Measurements from ENCODE around the gene NAALADL2. TPM values are rescaled to one million over a fixed set of nuclear protein-coding genes. Genes with fewer than 3 reads are reported as not detected.
A peak's percentile ranks its signal among the peaks of the same experiment; 100 is the strongest.

Gene NAALADL2
- 0.34 TPM in 1 of 2 replicates, not detected in the other for total RNA-seq (2016; rRNA removed; fragmentation: Illumina TruSeq; extraction: Trizol)
- 0.44 TPM in 1 of 2 replicates, not detected in the other for total RNA-seq (2016; cell fraction: cytosol; rRNA removed; fragmentation: Illumina TruSeq; extraction: Trizol; ENCODE audit: low read depth)
- total RNA-seq (2016; cell fraction: insoluble cytoplasmic fraction; rRNA removed; fragmentation: Illumina TruSeq; extraction: Trizol), result 0.30 TPM in 1 of 2 replicates, not detected in the other
- 0.09 TPM in 1 of 2 replicates, not detected in the other for total RNA-seq (2016; cell fraction: membrane; rRNA removed; fragmentation: Illumina TruSeq; extraction: Trizol)
- 1.3 TPM in 1 of 2 replicates, not detected in the other for total RNA-seq (2016; cell fraction: nucleus; rRNA removed; fragmentation: Illumina TruSeq; extraction: Trizol)
- polyA plus RNA-seq (2011; rRNA removed), result 0.08 TPM in 2 replicates
- 0.01 TPM in 1 of 2 replicates, not detected in the other for polyA plus RNA-seq (2011; cell fraction: cytosol; rRNA removed)
- polyA plus RNA-seq (2011; cell fraction: nucleus; rRNA removed), result 3.5 TPM in 1 of 2 replicates, not detected in the other
- not detected in 2 replicates for polyA plus RNA-seq (2012)
- polyA plus RNA-seq (2016; cell fraction: cytosol; fragmentation: Illumina TruSeq; extraction: Trizol; ENCODE audit: low read depth), result not detected in 2 replicates
- polyA plus RNA-seq (2016; cell fraction: insoluble cytoplasmic fraction; fragmentation: Illumina TruSeq; extraction: Trizol; ENCODE audit: low read depth), result not detected in 2 replicates
- polyA plus RNA-seq (2016; cell fraction: membrane; fragmentation: Illumina TruSeq; extraction: Trizol; ENCODE audit: low read depth), result not detected in 2 replicates
- polyA plus RNA-seq (2016; cell fraction: nucleus; fragmentation: Illumina TruSeq; extraction: Trizol; ENCODE audit: insufficient read depth, low read depth), result not detected in 2 replicates
- polyA minus RNA-seq (2011; rRNA and poly(A)+ RNA removed; ENCODE audit: low replicate concordance), result 0.20 and 0.28 TPM in 2 replicates
- polyA minus RNA-seq (2011; cell fraction: cytosol; rRNA and poly(A)+ RNA removed), result not detected in 2 replicates
- 1.5 and 4.2 TPM in 2 replicates for polyA minus RNA-seq (2011; cell fraction: nucleus; rRNA and poly(A)+ RNA removed)
- percentile 8 among the genes with signal in this experiment for Bru-seq, nascent RNA
- BruChase-seq, experiment 1, labeled RNA remaining after a 6-hour chase, result percentile 6 among the genes with signal in this experiment
- BruChase-seq, experiment 2, labeled RNA remaining after a 2-hour chase, result percentile 10 among the genes with signal in this experiment
- long read RNA-seq, experiment 1, result 0 reads
- long read RNA-seq, experiment 2, result 0 reads

- intact Hi-C loops (cut with micrococcal nuclease; ENCODE audit: unreplicated experiment) (no loop called here), in situ Hi-C loops (cut with HindIII; ENCODE audit: extremely low pct_ligation_motif_present, low pct_unique_long_range_greater_than_20kb) (no loop called here)
- H3K79me2 ChIP-seq (ENCODE audit: insufficient read depth, low read length), result no peaks in the 10 kb centered on the region
- FAIRE-seq (no peak), DNase-seq (ENCODE audit: low spot score) (no peak), ATAC-seq (no peak)
- H3K36me3 ChIP-seq (replicated peaks in 1 of 2; ENCODE audit: control insufficient read depth in 1 of 2, insufficient read depth in 2 of 2, low read length in 2 of 2), result no peaks in the 10 kb centered on the region
- no peaks in the 10 kb centered on the region for H3K27me3 ChIP-seq (ENCODE audit: control insufficient read depth in 1 of 2, insufficient read depth in 2 of 2, low read length in 2 of 2)
- 20% methylated on average over 5 of the region's 5 CpGs for WGBS (ENCODE audit: low lambda C conversion rate)
- H3K9me3 ChIP-seq (ENCODE audit: low read length), result no peaks in the 10 kb centered on the region
- H3K4me2 ChIP-seq (ENCODE audit: low read depth, low read length), result no peak within 1 kb of the TSS
- POLR2A ChIA-PET, result no interaction called here
- CTCF ChIA-PET (ENCODE audit: low intra/inter-chr PET ratio, low total read pairs), result no interaction called here
- no peaks in the 10 kb centered on the region for H3K4me1 ChIP-seq (ENCODE audit: insufficient read depth, low read length)
- H3K4me3 ChIP-seq (replicated peaks in 1 of 3; ENCODE audit: insufficient read depth in 1 of 3, low read depth in 2 of 3, low read length in 3 of 3), result no peak within 1 kb of the TSS
- BruUV-seq (replicated peaks), result no TSS peak
- H4K20me1 ChIP-seq (ENCODE audit: insufficient read depth, low read length), result no peaks in the 10 kb centered on the region
- no peak within 1 kb of the TSS for H2AFZ ChIP-seq (ENCODE audit: low read length)
- H3K27ac ChIP-seq (ENCODE audit: extremely low read length, insufficient read depth, low read length), result no peak within 1 kb of the TSS
- H3K9ac ChIP-seq (ENCODE audit: insufficient read depth, low read depth, low read length), result no peak within 1 kb of the TSS
- no peak for TF ChIP-seq HHEX (CRISPR knock-in tag; IDR thresholded peaks at IDR 0.05)
- TF ChIP-seq NBN (conservative IDR thresholded peaks at IDR 0.05), result no peak
- TF ChIP-seq ZSCAN20 (CRISPR knock-in tag; IDR thresholded peaks at IDR 0.05; ENCODE audit: borderline replicate concordance), result no peak
- TF ChIP-seq, protein P1, sequence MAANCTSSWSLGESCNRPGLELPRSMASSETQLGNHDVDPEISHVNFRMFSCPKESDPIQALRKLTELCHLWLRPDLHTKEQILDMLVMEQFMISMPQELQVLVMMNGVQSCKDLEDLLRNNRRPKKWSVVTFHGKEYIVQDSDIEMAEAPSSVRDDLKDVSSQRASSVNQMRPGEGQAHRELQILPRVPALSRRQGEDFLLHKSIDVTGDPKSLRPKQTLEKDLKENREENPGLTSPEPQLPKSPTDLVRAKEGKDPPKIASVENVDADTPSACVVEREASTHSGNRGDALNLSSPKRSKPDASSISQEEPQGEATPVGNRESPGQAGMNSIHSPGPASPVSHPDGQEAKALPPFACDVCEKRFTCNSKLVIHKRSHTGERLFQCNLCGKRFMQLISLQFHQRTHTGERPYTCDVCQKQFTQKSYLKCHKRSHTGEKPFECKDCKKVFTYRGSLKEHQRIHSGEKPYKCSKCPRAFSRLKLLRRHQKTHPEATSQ (CRISPR knock-in tag; IDR thresholded peaks at IDR 0.05; ENCODE audit: borderline replicate concordance), result no peak
- TF ChIP-seq ZBTB14 (CRISPR knock-in tag; IDR thresholded peaks at IDR 0.05), result no peak
- TF ChIP-seq NR2F6 (IDR thresholded peaks at IDR 0.05), result no peak
- TF ChIP-seq NR2F6 (CRISPR knock-in tag; IDR thresholded peaks at IDR 0.05), result no peak
- TF ChIP-seq ZNF230 (CRISPR knock-in tag; IDR thresholded peaks at IDR 0.05), result no peak
- TF ChIP-seq RELA (CRISPR knock-in tag; IDR thresholded peaks at IDR 0.05), result no peak
- no peak for TF ChIP-seq TBP (CRISPR knock-in tag; IDR thresholded peaks at IDR 0.05)
- no peak for TF ChIP-seq ZNF124 (CRISPR knock-in tag; IDR thresholded peaks at IDR 0.05)
- TF ChIP-seq ZNF574 (CRISPR knock-in tag; IDR thresholded peaks at IDR 0.05), result no peak
- no peak for TF ChIP-seq ZNF282 (IDR thresholded peaks at IDR 0.05; ENCODE audit: partially characterized antibody)
- TF ChIP-seq SIX4 (CRISPR knock-in tag; IDR thresholded peaks at IDR 0.05), result no peak
- no peak for TF ChIP-seq ZNF784 (CRISPR knock-in tag; IDR thresholded peaks at IDR 0.05; ENCODE audit: borderline replicate concordance)
- no peak for TF ChIP-seq ZNF674 (CRISPR knock-in tag; IDR thresholded peaks at IDR 0.05; ENCODE audit: low read depth)
Measured at GRCh38 chr3:174859114-174859735, at the start of gene NAALADL2. Gene NAALADL2 (plus strand): TSS chr3:174859334.
